HG02970 (cell line): ENCODE data around the gene NDUFC2.
"Not testable (repeated sequence)": the region's sequence is repeated elsewhere in the genome, so short reads cannot be mapped to it uniquely, and the experiment has no call there.

Experiments used
- ATAC-seq: cut with Tn5 transposase; IDR thresholded peaks from one replicate; pipeline ENCODE4 v1.9.1; 2021; ENCODE audit warnings: mild to moderate bottlenecking, moderate library complexity, moderate number of reproducible peaks; ENCODE audit not compliant: unreplicated experiment, low FRiP score

Gene NDUFC2

DNA sequence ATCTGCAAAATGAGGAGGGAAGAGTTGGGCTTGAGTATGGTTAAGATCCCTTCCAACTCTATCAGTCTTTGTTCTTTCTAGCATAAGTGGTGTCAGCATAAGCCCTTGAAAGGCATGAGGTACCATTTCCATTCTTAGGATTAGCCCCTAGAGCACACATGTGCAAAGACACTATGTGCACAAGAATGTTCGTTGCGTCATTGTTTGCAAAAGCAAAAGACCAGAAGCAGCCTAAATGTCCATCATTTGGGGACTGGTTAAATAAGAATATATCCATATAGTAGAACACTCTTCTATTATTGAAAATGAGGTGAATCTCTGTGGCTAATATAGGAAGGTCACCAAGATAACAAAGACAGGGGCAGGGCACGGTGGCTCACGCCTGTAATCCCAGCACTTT, 46.6 kb downstream of the NDUFC2 start:
- no peak for ATAC-seq

DNA sequence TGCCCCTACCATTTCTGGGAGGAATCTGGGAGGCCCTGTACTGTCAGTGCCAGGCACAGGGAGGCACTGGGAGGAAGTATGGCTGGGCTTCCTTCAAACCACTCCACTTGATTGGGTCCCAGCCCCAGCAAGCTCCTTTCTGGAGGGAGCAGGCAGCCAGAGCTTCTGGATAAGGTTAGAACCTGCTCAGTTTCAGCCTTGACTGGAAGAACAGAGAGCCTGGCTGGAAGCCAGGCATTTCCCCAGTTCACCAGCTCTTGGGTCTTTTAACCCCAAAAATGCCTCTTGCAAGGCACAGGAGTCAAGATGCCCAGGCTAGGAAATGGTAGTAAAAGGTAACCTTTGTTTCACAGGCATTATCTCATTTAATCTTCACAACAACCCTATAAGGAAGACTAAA, 47.6 kb downstream of the NDUFC2 start:
- no peak for ATAC-seq

DNA sequence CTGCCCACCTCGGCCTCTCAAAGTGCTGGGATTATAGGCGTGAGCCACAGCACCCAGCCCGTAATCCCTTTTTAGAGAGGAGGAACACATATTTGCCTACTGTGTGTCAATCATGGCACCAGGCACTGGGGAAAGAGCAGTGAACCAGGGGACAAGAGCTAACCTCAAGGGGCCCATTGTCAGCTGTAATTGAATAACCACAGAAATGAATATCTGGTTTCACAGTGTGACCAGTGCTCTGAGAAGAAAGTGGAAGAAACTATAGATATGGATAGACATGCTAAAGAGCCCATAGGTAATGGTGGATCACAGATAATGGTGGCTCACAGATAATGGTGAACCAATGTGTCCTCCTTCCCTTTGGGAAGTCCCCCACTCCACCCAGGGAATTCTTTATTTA, 48.0 kb downstream of the NDUFC2 start:
- no peak for ATAC-seq

DNA sequence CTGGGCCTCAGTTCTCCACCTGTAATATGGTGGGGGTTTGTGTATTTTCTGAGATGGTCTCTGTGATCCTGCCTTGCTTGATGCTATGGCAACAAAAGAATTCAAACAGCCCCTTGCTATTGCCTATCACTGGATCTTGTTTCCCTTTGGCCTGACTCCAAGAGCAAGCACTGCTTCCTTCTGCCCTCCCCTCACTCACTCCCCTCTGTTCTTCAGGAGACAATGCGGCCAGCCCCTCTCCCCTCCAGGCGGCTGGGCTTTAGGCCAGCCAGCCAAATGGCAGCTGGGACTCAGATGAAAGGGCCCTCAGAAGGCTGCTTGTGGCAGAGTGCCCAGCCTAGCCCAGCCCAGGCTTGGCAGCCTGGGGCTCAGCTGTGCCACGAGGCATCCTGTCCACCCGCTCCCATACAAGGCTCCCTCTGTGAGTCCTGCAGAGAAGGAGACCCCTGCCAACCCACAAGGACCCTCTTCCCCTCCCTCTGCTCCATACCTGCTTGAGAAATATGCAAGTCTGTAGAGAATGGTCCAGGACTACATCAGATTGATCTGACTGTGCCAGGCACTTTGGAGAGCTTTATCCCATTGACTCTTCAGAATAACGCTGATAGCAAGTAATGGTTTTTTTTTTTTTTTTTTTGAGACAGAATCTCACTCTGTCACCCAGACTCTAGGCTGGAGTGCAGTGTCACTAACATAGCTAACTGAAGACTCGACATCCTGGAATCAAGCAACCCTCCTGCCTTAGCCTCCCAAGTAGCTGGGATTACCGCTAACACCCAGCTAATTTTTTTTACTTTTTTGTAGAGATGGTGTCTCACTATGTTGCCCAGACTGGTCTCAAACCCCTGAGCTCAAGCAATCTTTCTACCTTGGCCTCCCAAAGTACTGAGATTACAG, 49.0 kb downstream of the NDUFC2 start:
- ATAC-seq, result no peak

DNA sequence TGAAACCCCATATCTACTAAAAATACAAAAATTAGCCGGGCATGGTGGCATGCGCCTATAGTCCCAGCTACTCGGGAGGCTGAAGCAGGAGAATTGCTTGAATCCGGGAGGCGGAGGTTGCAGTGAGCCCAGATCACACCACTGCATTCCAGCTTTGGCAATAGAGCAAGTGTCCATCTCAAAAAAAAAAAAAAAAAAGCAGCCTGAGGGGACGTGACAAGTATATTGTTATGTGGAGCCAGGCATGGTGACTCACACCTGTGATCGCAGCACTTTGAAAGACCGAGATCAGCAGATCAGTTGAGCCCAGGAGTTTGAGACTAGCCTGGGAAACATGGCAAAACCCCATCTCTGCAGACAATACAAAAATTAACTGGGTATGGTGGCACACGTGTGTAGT, 51.2 kb downstream of the NDUFC2 start:
- ATAC-seq, result not testable (repeated sequence)

DNA sequence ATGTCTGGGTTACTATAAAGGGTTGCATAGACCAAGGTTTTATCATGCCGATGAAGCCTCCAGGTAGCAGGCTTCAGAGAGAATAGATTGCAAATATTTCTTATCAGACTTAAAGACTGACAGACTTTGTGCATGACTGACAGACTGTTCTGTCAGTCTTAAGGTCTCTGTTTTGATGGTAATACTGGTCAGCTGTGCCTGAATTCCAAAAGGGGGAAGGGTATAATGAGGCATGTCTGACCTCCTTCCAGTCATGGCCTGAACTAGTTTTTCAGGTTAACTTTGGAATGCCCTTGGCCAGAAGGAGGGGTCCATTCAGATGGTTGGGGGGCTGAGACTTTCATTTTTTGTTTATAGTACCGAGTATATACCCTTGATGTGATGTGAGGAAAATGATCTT, 51.9 kb downstream of the NDUFC2 start:
- ATAC-seq, result no peak

DNA sequence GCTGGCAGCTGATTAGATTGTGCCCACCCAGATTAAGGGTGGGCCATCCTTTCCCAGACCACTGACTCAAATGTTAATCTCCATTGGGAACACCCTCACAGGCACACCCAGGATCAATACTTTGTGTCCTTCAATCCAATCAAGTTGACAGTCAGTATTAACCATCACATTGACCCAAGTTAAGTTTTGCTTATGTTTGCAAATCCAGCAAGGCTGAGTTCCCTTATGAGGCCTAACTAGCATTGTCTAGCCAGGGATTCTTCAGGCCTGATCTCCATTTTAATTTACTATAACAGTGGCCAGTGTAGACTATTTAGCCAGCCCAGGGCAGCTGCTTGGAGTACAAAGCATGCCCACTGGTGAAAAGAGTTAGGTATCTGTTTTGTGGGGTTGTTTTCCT, 54.3 kb downstream of the NDUFC2 start:
- ATAC-seq, result no peak

DNA sequence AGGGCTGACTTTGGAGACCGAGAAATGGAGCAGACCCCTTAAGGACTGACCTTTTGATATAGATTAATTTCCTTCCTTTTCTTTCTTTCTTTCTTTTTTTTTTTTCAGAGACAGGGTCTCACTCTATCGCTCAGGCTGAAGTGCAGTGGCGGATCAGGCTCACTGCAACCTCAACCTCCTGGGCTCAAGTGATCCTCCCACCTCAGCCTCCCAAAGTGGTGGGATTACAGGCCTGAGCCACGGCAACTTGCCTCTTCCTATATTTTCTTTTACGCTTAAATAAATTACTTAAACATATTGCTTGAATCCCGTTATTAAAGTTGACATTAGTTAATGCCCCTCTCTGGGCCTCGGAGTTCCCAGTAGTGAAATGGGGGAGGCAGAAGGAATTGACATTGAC, 56.2 kb downstream of the NDUFC2 start:
- no peak for ATAC-seq

DNA sequence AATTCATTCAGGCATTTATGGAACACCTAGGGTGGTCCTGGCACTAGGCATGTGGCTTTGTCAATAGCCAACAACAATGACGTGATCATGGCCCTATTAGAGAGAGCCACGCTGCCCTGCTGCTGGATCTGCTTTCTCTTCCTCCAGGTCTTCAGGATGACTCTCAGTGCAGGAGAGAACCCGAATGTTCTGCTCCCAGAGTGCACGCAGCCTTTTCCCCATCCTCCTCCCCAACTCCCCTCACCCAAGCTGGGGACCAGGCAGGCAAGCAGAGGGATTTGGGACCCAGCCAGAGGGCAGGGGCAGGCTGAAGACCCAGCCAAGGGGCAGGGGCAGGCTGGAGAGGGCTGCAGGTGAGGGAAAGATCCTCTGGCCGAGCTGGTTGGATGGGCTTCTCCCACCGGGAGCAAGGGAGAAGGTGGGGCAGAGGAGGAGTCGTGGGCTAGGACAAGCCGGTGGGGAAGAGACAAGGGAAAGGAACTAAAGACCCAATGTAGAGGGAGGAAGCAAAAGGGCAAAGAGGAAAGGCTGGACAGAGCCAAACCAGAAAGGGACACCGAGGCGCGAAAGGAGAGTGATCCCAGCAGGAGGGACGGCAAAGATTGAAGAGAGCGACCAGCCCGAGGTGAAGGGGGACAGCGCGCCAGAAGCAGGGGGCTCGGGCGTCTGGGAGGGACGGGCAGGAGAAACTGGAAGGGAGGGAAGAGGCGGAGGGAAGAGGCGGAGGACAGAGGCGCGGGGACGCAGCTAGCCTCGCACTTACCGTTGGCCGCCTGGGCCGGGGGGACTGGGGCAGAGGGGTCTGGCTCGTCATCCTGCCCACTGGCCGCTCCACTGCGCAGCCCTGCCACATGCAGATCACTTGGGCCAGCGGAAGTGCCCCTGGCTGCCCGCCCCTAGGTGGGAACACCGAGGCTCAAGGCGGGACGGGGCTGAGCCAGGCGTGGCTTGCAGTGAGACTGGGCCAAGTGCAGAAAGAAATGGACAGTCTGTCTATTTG, 57.0 kb downstream of the NDUFC2 start, which contains the start of gene KCTD14:
Gene KCTD14 (minus strand): TSS at position 880 of the 1,000 bp plus-strand sequence. CDS start 27 bp downstream, at position 853.
- ATAC-seq, result no peak

DNA sequence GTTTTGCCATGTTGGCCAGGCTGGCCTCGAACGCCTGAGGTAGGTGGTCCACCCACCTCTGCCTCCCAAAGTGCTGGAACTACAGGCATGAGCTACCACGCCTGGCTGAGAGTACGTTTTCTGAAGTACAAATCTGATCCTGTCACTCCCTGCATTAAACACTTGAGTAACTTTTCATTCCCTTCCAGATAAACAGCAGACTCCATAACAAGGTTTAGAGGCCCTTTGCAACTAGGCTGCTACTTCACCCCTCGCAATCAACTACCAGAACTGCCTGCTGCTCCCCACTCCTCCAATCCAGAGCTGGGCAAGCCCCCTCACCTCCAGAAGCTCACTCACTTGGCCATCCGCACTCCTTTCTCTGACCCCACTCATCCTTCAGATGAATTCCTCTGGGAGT, 58.1 kb downstream of the NDUFC2 start:
- ATAC-seq, result no peak

DNA sequence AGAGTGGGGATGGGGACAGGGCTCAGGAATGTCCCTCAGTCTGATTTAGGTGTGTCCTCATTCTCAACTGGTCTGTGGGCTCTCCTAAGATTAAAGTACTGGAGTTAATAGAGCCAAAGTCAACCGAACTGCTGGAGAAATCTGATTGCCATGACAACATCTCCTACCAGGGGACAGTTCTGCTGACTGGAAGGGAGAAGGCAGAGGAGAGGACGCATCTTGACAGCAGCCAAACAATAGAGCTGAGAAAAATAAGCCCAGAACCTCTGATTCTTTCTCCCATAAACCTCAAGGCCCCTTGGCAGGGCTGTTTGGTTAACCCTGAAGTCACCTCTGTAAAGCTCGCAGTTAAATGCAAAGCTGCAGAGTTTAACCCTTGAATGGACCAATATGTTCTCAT, 59.4 kb downstream of the NDUFC2 start:
- ATAC-seq, result no peak

DNA sequence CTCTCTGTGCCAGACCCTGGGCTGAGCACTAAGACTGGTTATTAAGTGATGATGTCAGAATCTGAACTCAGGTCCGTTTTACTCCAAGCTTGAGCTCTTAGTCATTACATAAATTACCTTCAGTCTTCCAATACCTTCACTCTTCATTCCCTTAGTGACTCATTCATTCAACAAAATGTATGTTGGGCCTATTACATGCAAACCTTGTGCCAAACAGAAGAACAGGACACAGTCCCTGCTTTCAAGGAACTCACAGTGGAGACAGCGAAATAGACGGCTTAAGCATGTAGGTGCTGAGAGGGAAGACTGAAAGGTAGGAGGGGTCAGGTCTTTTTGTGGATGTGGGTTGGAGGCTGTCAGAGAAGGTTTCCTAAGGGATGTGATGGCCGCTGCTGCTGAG, 59.9 kb downstream of the NDUFC2 start:
- ATAC-seq, result no peak
